Kidney epithelial cell (primary cell): ENCODE results near the gene NMBR. TPM values are rescaled to one million over a fixed set of nuclear protein-coding genes. Genes with fewer than 3 reads are reported as not detected.
A peak's percentile ranks its signal among the peaks of the same experiment; 100 is the strongest.
"Not testable (repeated sequence)": the region's sequence is repeated elsewhere in the genome, so short reads cannot be mapped to it uniquely, and the experiment has no call there.

ENCODE experiments used
- DNase-seq: peaks from one replicate; pipeline ENCODE4 v3.0.0-alpha.2; 2010; ENCODE audit warnings: low read depth
- H3K27me3 ChIP-seq: 2 replicates; pipeline ENCODE4 v1.6.0; 2011; ENCODE audit warnings: low read length; ENCODE audit not compliant: control insufficient read depth, insufficient read depth
- H3K36me3 ChIP-seq: 2 replicates; pipeline ENCODE4 v1.5.1; 2011; ENCODE audit warnings: low read length; ENCODE audit not compliant: control insufficient read depth, insufficient read depth
- H3K4me3 ChIP-seq: 2 replicates; pipeline ENCODE4 v1.5.1; 2011; ENCODE audit warnings: low read depth, mild to moderate bottlenecking, control low read depth, low read length
- total RNA-seq: library from RNA; depleted of rRNA; stranded (reverse); fragments of >200 nt; gene quantifications from 2 replicates; pipeline ENCODE4 v1.2.3, GENCODE V29; 2015
- TF ChIP-seq, protein P1 (sequence below): IDR thresholded peaks from 2 replicates; pipeline ENCODE4 v1.5.1; 2011; ENCODE audit warnings: mild to moderate bottlenecking, moderate library complexity, low read length, control low read depth, inconsistent platforms; ENCODE audit not compliant: insufficient read depth, poor library complexity, severe bottlenecking

NMBR gene
- not detected in 2 replicates for total RNA-seq

DNA sequence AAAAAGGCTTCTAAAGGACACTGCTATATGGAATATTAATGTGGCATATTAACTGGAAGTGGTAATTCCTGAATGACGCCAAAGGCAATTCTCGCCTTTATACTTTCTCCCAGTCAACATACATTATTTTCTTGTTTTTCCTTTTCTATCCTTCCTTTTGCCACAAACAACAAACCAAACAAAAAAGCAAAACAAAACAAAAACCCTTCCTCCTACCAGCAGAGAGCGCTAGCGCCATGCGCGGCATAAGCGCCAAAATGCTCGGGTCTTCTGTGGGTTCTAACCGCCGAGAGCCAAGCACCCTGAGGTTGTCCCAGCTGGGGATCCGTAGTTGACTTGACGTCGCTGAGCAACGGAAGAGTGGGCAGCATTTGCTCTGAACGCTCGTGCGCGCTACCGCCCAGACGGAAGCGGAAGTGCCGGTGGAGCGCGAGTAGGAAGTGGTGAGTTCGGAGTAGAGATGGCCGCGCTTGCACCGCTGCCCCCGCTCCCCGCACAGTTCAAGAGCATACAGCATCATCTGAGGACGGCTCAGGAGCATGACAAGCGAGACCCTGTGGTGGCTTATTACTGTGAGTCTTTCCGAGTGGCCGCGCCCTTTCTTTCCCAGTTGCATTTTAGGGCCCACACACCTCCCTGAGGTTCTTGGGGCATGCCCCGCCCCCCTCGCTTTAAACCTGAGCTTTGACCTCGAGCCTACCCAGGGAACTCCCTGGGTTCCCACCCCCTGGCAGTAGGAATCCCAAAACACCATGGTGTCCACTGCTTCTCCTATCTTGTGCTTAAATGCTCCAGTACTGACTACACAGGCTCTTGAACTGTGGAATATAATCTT lies at the start of gene NMBR, which contains the start of gene VTA1:
Gene NMBR (minus strand): TSS at position 295 of the 835 bp plus-strand sequence. CDS start 58,464 bp downstream, outside the sequence.
Gene VTA1 (plus strand): TSS at position 436 of the 835 bp plus-strand sequence. CDS start 25 bp downstream, at position 461.
- DNase-seq = peak; percentile 97
- TF ChIP-seq, protein P1, sequence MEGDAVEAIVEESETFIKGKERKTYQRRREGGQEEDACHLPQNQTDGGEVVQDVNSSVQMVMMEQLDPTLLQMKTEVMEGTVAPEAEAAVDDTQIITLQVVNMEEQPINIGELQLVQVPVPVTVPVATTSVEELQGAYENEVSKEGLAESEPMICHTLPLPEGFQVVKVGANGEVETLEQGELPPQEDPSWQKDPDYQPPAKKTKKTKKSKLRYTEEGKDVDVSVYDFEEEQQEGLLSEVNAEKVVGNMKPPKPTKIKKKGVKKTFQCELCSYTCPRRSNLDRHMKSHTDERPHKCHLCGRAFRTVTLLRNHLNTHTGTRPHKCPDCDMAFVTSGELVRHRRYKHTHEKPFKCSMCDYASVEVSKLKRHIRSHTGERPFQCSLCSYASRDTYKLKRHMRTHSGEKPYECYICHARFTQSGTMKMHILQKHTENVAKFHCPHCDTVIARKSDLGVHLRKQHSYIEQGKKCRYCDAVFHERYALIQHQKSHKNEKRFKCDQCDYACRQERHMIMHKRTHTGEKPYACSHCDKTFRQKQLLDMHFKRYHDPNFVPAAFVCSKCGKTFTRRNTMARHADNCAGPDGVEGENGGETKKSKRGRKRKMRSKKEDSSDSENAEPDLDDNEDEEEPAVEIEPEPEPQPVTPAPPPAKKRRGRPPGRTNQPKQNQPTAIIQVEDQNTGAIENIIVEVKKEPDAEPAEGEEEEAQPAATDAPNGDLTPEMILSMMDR = peak; percentile 85
- Histone ChIP-seq H3K4me3 (peak within 1 kb of the TSS; percentile 97), H3K36me3 (no peaks in the 10 kb centered on the region), H3K27me3 (no peaks in the 10 kb centered on the region)

DNA sequence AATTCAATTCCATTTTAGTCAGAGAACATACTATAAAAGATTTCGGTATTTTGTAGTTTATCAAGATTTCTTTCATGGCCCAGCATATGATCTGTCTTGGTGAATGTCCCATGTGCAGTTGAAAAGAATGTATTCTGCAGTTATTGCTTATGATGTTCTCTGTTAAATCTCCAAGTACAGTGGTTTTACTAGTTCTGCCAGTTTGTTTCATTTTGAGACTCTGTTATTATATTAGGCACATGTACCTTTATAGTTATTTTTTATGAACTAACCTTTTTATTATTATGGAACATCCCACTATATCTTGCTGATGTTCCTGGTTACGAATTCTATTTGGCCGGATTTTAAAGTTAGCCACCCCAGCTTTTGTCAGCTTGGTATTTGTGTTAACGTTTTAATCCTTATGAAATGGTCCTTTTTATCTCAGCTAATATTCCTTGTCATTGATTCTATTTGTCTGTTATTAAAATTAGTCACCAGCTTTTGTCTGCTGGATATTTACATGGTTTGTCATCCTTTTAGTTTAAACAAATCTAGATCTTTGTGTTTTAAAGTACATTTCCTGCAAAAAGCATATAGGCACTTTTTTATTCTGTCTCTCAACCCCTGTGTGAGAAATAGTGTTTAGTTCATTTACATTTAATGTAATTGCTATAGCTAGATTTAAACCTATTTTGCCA lies 49.1 kb upstream of the NMBR start:
- H3K27me3 ChIP-seq = no peaks in the 10 kb centered on the region
- H3K4me3 ChIP-seq = no peak overlapping the region
- no peaks in the 10 kb centered on the region for H3K36me3 ChIP-seq
- DNase-seq = no peak
- TF ChIP-seq, protein P1 = no peak

DNA sequence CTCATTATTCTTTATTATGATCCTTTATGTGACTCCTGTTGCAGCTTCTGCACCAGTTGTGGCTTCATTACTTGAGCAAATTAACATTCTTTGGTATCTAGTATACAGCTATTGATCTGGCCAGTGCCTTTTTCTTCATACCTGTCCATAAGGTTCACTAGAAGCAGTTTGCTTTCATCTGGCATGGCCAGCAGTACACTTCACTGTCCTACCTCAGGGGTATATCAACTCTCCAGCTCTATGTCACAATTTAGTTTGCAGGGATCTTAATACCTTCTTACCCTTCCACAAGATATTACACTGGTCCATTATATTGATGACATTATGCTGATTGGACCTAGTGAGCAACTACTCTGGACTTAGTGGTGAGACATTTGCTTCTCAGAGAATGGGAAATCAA lies 46.7 kb upstream of the NMBR start:
- TF ChIP-seq, protein P1 = no peak
- no peaks in the 10 kb centered on the region for H3K27me3 ChIP-seq
- no peak for DNase-seq
- H3K36me3 ChIP-seq = no peaks in the 10 kb centered on the region
- no peak overlapping the region for H3K4me3 ChIP-seq

DNA sequence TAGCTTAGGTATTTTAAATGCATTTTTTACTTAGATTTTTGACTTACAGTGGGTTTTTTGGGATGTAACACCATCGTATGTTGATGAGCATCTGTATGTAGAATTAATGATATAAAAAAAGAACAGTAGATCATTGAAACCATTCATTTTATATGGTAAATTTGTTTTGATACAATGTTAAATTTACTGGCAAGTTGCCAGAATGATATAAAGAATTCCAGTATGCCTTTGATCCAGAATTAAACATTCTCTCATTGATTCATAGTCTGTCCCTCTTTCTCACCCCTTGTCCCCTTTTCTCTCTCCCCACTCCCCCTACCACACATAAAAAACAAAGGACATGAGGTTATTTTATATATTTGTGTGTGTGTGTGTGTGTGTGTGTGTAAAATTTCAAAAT lies 45.4 kb upstream of the NMBR start:
- H3K27me3 ChIP-seq = no peaks in the 10 kb centered on the region
- H3K36me3 ChIP-seq = no peaks in the 10 kb centered on the region
- TF ChIP-seq, protein P1 = no peak
- no peak for DNase-seq
- H3K4me3 ChIP-seq = no peak overlapping the region

DNA sequence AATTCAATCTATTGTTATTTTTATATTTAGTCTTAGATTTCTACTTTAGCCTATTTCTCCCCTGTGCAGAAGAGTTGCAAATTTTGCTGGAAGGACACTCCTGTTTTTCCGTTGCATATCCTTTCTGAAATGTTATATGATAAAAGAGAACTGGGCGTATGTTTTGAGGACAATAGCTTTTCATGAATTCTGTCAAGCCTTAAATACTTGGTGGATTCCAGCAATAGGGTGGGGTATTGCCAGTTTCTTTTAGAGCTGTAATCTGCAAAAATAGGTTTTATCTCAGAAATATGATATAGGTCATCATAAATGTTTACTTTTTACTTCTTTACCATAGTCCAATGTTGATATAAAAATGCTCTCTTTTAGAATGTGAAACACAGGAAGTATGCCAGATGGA lies 42.1 kb upstream of the NMBR start:
- no peak for DNase-seq
- no peaks in the 10 kb centered on the region for H3K27me3 ChIP-seq
- no peaks in the 10 kb centered on the region for H3K36me3 ChIP-seq
- TF ChIP-seq, protein P1 = no peak
- no peak overlapping the region for H3K4me3 ChIP-seq

DNA sequence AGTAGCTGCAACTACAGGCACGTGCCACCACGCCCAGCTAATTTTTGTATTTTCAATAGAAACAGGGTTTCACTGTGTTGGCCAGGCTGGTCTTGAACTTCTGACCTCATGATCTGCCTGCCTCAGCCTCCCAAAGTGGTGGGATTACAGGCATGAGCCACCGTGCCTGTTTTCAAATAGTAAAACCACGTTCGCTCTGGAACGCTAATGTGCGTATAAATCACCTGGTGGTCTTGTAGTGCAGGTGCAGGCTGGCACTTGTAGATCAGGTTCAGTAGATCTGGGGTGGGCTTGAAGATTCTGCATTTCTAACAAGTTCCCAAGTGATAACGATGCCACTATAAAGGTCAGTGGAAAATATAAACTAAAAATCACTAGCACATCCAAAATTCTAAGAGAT lies 41.4 kb upstream of the NMBR start:
- H3K27me3 ChIP-seq, DNase-seq, H3K36me3 ChIP-seq, H3K4me3 ChIP-seq: not testable (repeated sequence)
